HL-60/S4 treated with retinoic acid at 250 ng/mL for 4 days and 3 days (cell line): Measurements from ENCODE around the gene MAPK10.

Experiments
- in situ Hi-C: fragments of 300-500 bp; cut with MboI; formaldehyde crosslinking; loops from 2 replicates; pipeline ENCODE4 v1.7.0; 2022; ENCODE audit warnings: low sequenced_read_pairs

Gene MAPK10

DNA sequence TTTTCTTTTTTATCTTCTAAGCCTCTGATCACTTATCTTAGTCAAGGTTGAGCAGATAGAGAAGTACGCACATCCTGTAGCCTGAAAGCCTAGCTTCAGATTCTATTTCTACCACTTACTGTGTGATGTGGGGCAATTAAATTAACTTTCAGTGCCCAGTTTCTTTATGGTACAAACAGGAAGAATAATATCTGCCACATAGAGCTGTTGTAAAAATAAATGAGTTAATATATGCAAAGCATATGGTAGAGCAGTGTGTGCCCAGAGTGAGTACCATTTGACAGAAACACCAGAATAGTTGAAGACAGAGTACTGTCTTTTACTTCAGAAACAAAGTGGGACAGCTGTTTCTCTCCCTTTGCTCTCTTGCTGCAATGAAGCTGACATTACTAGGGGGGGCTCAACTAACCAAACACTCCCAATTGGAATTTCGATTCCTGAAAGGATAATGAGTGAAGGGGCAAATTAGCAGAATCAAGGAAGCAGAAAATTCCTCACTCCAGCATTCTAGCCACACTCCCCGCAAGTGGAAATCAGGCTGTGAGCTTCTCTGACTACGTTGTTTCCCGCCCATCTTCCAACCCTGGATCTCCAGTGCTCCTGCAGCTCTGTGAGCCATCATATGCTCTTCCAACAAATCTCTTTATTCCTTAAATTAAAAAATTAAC is 80.4 kb downstream of the MAPK10 start:
- in situ Hi-C loops, result no loop called here

DNA sequence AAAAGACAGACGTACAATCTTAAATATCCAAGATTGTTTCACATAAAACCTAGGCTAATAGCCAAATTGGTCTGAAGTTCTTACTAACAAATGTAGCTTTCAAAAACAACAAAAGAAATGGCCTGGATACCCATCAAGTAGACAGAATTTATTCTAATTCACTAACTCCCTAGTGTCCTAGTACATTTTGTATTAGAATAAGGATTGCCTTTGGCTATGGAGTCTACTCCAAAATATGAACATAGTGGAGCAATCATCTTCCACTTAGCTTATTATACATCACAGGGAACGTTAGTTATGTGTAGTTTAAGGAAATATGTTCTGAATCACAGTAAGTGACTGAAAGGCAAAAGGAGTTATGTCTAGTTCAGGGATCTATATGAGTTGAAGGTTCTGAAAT is 81.7 kb downstream of the MAPK10 start:
- in situ Hi-C loops, result no loop called here

DNA sequence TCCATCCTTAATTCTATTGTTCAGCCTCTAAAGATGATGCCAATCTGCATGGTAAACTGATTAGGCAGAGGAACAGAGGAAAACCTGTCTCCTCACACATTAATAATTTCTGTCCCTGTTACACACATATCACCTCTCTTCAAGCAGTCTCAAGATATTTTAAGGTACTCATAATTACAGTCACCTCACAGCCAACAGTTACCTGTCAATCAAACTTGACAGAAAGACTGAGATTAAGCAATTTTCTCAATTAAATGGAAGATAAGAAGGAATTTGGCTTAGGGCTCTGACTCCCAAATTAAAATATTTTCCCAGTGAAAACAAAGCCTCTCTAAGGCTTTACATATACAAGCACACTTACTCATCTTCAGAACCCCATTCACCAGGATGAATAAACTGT is 85.2 kb downstream of the MAPK10 start:
- in situ Hi-C loops, result no loop called here

GRCh38 chr4:86272669-86273068 is 87.2 kb downstream of the MAPK10 start:
- in situ Hi-C loops, result no loop called here

- in situ Hi-C loops, result no loop called here
Observed at GRCh38 chr4:86271057-86271456, 88.8 kb downstream of the MAPK10 start.

DNA sequence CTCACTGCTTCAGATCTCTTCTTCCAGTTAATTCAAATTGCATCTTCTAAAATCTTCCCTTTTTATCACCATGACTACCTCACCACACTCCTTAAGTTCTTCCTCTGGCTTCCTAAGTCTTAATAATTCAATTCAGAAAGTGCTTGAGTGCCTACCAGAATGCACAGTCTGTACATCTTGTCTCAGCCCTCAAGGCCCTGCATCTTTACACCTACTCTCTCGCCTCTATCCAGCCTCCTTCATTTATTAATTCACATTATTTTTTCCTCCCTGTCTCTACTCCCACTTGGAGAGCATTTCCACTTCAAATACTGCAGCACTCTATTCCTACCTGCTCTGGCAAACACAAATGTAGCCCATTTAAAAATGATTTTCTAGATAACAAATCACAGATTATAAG is 90.5 kb downstream of the MAPK10 start:
- in situ Hi-C loops, result no loop called here

DNA sequence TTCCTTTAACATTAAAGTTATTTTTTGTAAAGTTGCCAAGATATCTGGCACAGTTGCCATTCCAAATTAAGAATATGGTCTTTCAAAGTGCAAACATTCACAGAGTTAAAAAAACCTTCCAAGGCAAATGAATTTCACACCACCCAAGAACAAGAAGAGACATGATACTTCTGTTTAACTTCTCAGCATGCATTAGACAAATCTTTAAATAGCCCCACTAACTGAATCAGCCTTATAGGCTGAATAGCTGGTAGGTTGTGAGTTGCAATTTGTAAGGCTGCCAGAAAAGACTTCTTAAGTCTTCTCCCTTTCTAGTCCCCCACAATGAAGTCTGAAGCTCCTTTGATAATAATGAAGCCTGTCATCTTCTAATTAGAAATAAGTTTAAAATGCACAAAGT is 95.6 kb downstream of the MAPK10 start:
- in situ Hi-C loops, result no loop called here

GRCh38 chr4:86261636-86262035 is 98.2 kb downstream of the MAPK10 start:
- in situ Hi-C loops, result no loop called here

GRCh38 chr4:86256086-86256485 is 103.8 kb downstream of the MAPK10 start:
- in situ Hi-C loops, result no loop called here

- in situ Hi-C loops, result no loop called here
Observed at GRCh38 chr4:86250619-86251018, 109.2 kb downstream of the MAPK10 start.

GRCh38 chr4:86250006-86250405 is 109.8 kb downstream of the MAPK10 start:
- in situ Hi-C loops, result no loop called here

- in situ Hi-C loops, result no loop called here
Observed at GRCh38 chr4:86249074-86249473, 110.8 kb downstream of the MAPK10 start.

- in situ Hi-C loops, result no loop called here
Observed at GRCh38 chr4:86247906-86248305, 111.9 kb downstream of the MAPK10 start.

- in situ Hi-C loops, result no loop called here
Observed at GRCh38 chr4:86247320-86247719, 112.5 kb downstream of the MAPK10 start.

- in situ Hi-C loops, result no loop called here
Observed at GRCh38 chr4:86243750-86244149, 116.1 kb downstream of the MAPK10 start.

- in situ Hi-C loops, result no loop called here
Observed at GRCh38 chr4:86242677-86243076, 117.2 kb downstream of the MAPK10 start.

GRCh38 chr4:86235549-86235948 is 124.3 kb downstream of the MAPK10 start:
- in situ Hi-C loops, result no loop called here

GRCh38 chr4:86233681-86234080 is 126.2 kb downstream of the MAPK10 start:
- in situ Hi-C loops, result no loop called here

DNA sequence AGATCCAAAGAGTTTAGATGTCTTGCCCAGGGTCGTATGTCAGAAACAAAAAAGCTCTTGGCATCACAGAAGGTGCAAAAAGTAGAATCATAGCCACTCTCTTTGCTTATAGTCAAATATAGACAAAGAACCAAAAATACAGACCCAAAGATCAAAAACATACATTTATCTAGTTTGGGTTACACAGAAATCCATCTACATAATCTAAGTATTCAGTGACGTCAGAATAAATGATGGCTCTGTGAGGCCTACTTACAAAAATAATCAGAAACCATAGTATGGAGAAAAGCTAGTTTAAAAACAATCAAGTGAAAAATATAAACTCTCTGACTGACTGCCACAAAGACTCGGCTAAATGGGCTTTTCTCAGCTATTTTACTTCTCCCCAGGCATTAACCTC is 126.8 kb downstream of the MAPK10 start:
- in situ Hi-C loops, result no loop called here

DNA sequence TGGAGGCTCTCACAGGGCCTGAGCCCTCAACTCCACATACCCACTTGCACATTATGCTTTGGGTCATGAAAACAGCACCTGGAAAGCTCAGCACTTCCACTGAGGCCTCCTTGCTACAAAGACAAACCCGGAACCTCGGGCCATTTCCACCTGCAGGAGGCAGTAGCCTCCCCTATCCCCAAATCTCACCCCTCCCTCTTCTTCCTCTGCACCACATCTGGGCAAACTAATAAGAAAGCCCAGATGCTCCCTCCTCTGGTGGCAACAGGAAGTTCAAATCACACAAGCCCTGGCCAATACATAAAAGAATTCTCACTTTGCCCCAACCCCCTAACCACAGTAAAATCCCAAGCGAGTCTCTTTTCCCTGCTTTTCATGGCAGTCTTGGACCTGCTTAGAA is 136.4 kb downstream of the MAPK10 start:
- in situ Hi-C loops, result no loop called here

GRCh38 chr4:86221002-86221401 is 138.9 kb downstream of the MAPK10 start:
- in situ Hi-C loops, result no loop called here

DNA sequence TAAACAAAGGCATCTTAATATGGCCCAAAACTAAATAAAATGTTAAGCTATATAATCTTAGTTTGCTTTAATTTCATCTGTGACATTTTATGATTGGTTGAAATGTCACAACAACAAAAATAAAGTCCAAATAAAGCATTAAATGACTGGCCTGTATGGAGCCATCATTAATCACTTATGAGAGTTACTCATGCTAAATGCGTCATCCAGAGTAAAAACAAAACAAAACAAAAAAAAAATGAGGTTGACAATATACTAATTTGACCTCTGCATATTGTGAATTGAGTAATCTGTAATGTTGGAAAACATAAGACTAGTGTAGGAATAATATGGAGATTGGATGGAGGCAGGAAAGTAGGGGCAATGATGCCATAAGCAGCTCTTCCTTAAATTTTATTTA is 139.7 kb downstream of the MAPK10 start:
- in situ Hi-C loops, result no loop called here

DNA sequence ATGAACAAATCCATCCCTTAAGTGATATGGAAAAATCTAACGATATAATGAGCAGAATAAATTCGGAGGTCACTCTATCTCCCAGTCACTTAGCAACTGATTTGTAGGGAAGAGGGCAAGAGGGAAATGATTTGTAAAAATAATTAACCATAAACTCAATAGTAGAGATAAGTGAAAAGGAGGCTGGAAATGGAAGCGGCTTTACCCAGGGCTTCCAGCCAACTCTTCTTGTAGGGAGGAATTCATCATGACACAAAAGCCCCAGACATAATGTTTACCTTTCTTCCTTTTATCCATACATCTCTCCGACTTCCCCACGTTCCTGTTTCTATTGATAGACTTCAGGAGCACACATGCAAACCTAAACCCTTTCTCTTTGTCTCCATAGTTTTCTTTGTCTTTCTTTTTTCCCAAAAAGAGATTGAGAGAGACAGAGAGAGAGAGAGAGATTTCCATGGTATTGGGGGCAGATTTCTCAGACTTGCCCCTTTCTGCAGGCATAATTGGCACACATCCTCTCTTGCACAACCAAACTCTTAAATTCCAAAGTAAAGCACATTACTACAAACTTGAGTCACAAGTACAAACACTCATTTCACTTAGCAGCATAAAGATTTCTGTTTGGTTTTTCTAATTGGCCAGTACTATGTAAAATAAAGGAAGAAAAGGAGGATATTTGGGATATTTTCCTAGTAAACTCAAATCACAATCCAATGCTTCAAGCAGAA is 140.9 kb downstream of the MAPK10 start:
- in situ Hi-C loops, result no loop called here
